HepG2 (cell line): ENCODE results near the gene TXN. TPM values are rescaled to one million over a fixed set of nuclear protein-coding genes. Genes with fewer than 3 reads are reported as not detected.

Experiments
- BHLHE40 ChIP-seq: IDR thresholded peaks from 2 replicates; pipeline ENCODE4 v1.6.1; 2011; ENCODE audit warnings: low read length, improper control_type of control experiment
- CAMTA2 ChIP-seq: sonication (generic); formaldehyde crosslinking; IDR thresholded peaks from 2 replicates; pipeline ENCODE4 v1.4.0; 2020; ENCODE audit warnings: mild to moderate bottlenecking, missing genetic modification reagents, borderline replicate concordance
- CREBL2 ChIP-seq: sonication (generic); formaldehyde crosslinking; IDR thresholded peaks from 2 replicates; pipeline ENCODE4 v1.8.1; 2023; ENCODE audit warnings: missing genetic modification reagents, mild to moderate bottlenecking, borderline replicate concordance
- E2F2 ChIP-seq: sonication (generic); formaldehyde crosslinking; IDR thresholded peaks from 2 replicates; pipeline ENCODE4 v1.4.0; 2020; ENCODE audit warnings: missing genetic modification reagents, borderline replicate concordance
- FOXK2 ChIP-seq: fragments of 450-650 bp; IDR thresholded peaks from 2 replicates; pipeline ENCODE4 v1.6.1; 2016
- GATAD2A ChIP-seq: IDR thresholded peaks from 2 replicates; pipeline ENCODE4 v1.6.1; 2016
- GFI1 ChIP-seq: sonication (generic); formaldehyde crosslinking; IDR thresholded peaks from 2 replicates; pipeline ENCODE4 v1.5.0; 2020; ENCODE audit warnings: missing genetic modification reagents, mild to moderate bottlenecking, borderline replicate concordance
- GLMP ChIP-seq: sonication (generic); formaldehyde crosslinking; IDR thresholded peaks from 2 replicates; pipeline ENCODE4 v1.9.0; 2021; ENCODE audit warnings: missing genetic modification reagents, mild to moderate bottlenecking, borderline replicate concordance
- HIVEP1 ChIP-seq: sonication (generic); formaldehyde crosslinking; IDR thresholded peaks from 2 replicates; pipeline ENCODE4 v1.4.0; 2020; ENCODE audit warnings: mild to moderate bottlenecking, missing genetic modification reagents
- IRF2 ChIP-seq: IDR thresholded peaks from 2 replicates; pipeline ENCODE4 v1.6.1; 2018; ENCODE audit warnings: missing genetic modification reagents, missing compliant biosample characterization
- KLF12 ChIP-seq: sonication (generic); formaldehyde crosslinking; IDR thresholded peaks from 2 replicates; pipeline ENCODE4 v1.4.0; 2020; ENCODE audit warnings: missing genetic modification reagents, borderline replicate concordance
- MXD3 ChIP-seq: IDR thresholded peaks from 2 replicates; pipeline ENCODE4 v1.6.1; 2016; ENCODE audit warnings: mild to moderate bottlenecking, missing biosample characterization, missing genetic modification reagents
- MXI1 ChIP-seq: IDR thresholded peaks from 3 replicates; pipeline ENCODE4 v1.6.1; 2012; ENCODE audit warnings: low read depth, low read length, inconsistent platforms, borderline replicate concordance
- NFKBIZ ChIP-seq: IDR thresholded peaks from 2 replicates; pipeline ENCODE4 v1.6.1; 2018; ENCODE audit warnings: missing genetic modification reagents, missing compliant biosample characterization
- NR2C2 ChIP-seq: sonication (generic); formaldehyde crosslinking; IDR thresholded peaks from 2 replicates; pipeline ENCODE4 v1.4.0; 2020; ENCODE audit warnings: missing genetic modification reagents, mild to moderate bottlenecking, moderate library complexity, borderline replicate concordance
- PAWR ChIP-seq: sonication (generic); formaldehyde crosslinking; IDR thresholded peaks from 2 replicates; pipeline ENCODE4 v1.4.0; 2020; ENCODE audit warnings: missing genetic modification reagents, mild to moderate bottlenecking, borderline replicate concordance
- RBFOX2 ChIP-seq: fragments of 200-400 bp; formaldehyde crosslinking; IDR thresholded peaks from 2 replicates; pipeline ENCODE4 v1.6.1; 2017; ENCODE audit warnings: low read depth, mild to moderate bottlenecking, low read length
- SIN3B ChIP-seq: fragments of 150-350 bp; IDR thresholded peaks from 2 replicates; pipeline ENCODE4 v1.6.1; 2014; ENCODE audit warnings: low read length
- TBX2 ChIP-seq: sonication (generic); formaldehyde crosslinking; IDR thresholded peaks from 2 replicates; pipeline ENCODE4 v1.5.0; 2020; ENCODE audit warnings: missing genetic modification reagents, mild to moderate bottlenecking, borderline replicate concordance
- U2AF1 ChIP-seq: fragments of 200-400 bp; formaldehyde crosslinking; optimal IDR thresholded peaks from 2 replicates; pipeline ENCODE3; 2017; ENCODE audit warnings: mild to moderate bottlenecking, low read depth, low read length
- ZNF10 ChIP-seq: sonication (generic); formaldehyde crosslinking; IDR thresholded peaks from 2 replicates; pipeline ENCODE4 v1.4.0; 2020; ENCODE audit warnings: mild to moderate bottlenecking, low read depth, missing genetic modification reagents, borderline replicate concordance
- ZNF207 ChIP-seq: fragments of 450-650 bp; IDR thresholded peaks from 2 replicates; pipeline ENCODE4 v1.6.1; 2016; ENCODE audit warnings: antibody characterized with exemption, borderline replicate concordance
- ZNF275 ChIP-seq: sonication (generic); formaldehyde crosslinking; IDR thresholded peaks from 2 replicates; pipeline ENCODE4 v1.8.0; 2022; ENCODE audit warnings: missing genetic modification reagents, mild to moderate bottlenecking, inconsistent platforms, borderline replicate concordance
- ZNF382 ChIP-seq: sonication (generic); formaldehyde crosslinking; IDR thresholded peaks from 2 replicates; pipeline ENCODE4 v1.5.0; 2020; ENCODE audit warnings: missing genetic modification reagents, mild to moderate bottlenecking, borderline replicate concordance
- ZNF441 ChIP-seq: sonication (generic); formaldehyde crosslinking; IDR thresholded peaks from 2 replicates; pipeline ENCODE4 v1.7.0; 2021; ENCODE audit warnings: missing genetic modification reagents, borderline replicate concordance
- ZNF550 ChIP-seq: sonication (generic); formaldehyde crosslinking; IDR thresholded peaks from 2 replicates; pipeline ENCODE4 v1.4.0; 2020; ENCODE audit warnings: mild to moderate bottlenecking, missing genetic modification reagents, borderline replicate concordance
- ZNF674 ChIP-seq: sonication (generic); formaldehyde crosslinking; IDR thresholded peaks from 2 replicates; pipeline ENCODE4 v1.5.0; 2020; ENCODE audit warnings: low read depth, mild to moderate bottlenecking, missing genetic modification reagents
- polyA plus RNA-seq, 8 experiments: library from polyadenylated mRNA; depleted of rRNA in 3 of 8; stranded (reverse) in 7 of 8; unstranded in 1 of 8; fragments of >200 nt; fragmentation: Illumina TruSeq in 4 of 8; extraction: Trizol in 4 of 8; gene quantifications; 2 replicates each; pipeline versions ENCODE4 v1.2.1 to v1.2.3, GENCODE V29; 2011 to 2016; ENCODE audit warnings: low read depth in 4 of 8, missing spikeins in 1 of 8, mixed read lengths in 1 of 8; ENCODE audit not compliant: insufficient read depth in 1 of 8
- total RNA-seq, 5 experiments: library from RNA; depleted of rRNA; stranded (reverse); fragments of >200 nt; fragmentation: Illumina TruSeq; extraction: Trizol; gene quantifications; 2 replicates each; pipeline ENCODE4 v1.2.3, GENCODE V29; 2016; ENCODE audit warnings: low read depth in 1 of 5

Gene TXN
- total and polyA plus RNA-seq, 2 of the 13 experiments (the other 11 are each of a cell fraction or from before 2014, with no cell fraction given), result 364 to 470 TPM

- TF ChIP-seq NR2C2 (CRISPR knock-in tag) (peak; percentile 60; the same call in 1 of the 2 replicates), TBX2 (CRISPR knock-in tag) (peak; percentile 70; the same call in 1 of the 2 replicates), NFKBIZ (CRISPR knock-in tag) (no peak), U2AF1 (no peak), ZNF10 (CRISPR knock-in tag) (no peak), MXI1 (no peak; the same call in 2 of the 3 replicates), RBFOX2 (no peak), ZNF207 (no peak), KLF12 (CRISPR knock-in tag) (no peak), FOXK2 (no peak), GFI1 (CRISPR knock-in tag) (peak; percentile 59; the same call in 1 of the 2 replicates), E2F2 (no peak), GATAD2A (CRISPR knock-in tag) (peak; percentile 66), CREBL2 (CRISPR knock-in tag) (no peak), GLMP (CRISPR knock-in tag) (no peak), ZNF382 (CRISPR knock-in tag) (no peak), ZNF275 (CRISPR knock-in tag) (no peak), PAWR (CRISPR knock-in tag) (no peak), CAMTA2 (no peak), SIN3B (no peak), MXD3 (CRISPR knock-in tag) (no peak), IRF2 (CRISPR knock-in tag) (peak; percentile 32; the same call in 1 of the 2 replicates), BHLHE40 (no peak), HIVEP1 (no peak), ZNF441 (CRISPR knock-in tag) (no peak), ZNF550 (CRISPR knock-in tag) (no peak), ZNF674 (CRISPR knock-in tag) (no peak)
These were observed 58.7 kb downstream of the TXN start (continued) for GRCh38 chr9:110197330-110198187.
